Duodenal mucosa (tissue), 2 donors: ENCODE results near the gene PIGQ.

ENCODE experiments used
- H3K27ac ChIP-seq: one replicate; pipeline ENCODE4 v1.7.0; 2013; ENCODE audit warnings: low read depth, low read length
- H3K27me3 ChIP-seq, 2 donors: one replicate each; pipeline ENCODE4 v1.7.0; 2013; ENCODE audit warnings: low read length in 2 of 2, control low read depth in 1 of 2; ENCODE audit not compliant: insufficient read depth in 2 of 2, control insufficient read depth in 1 of 2
- H3K36me3 ChIP-seq, 2 donors: one replicate each; pipeline ENCODE4 v1.7.0; 2013; ENCODE audit warnings: low read length in 2 of 2, control low read depth in 1 of 2; ENCODE audit not compliant: insufficient read depth in 2 of 2, control insufficient read depth in 1 of 2
- H3K4me1 ChIP-seq, 2 donors: one replicate each; pipeline ENCODE4 v1.7.0; 2013; ENCODE audit warnings: low read length in 2 of 2, control low read depth in 1 of 2; ENCODE audit not compliant: insufficient read depth in 2 of 2, control insufficient read depth in 1 of 2
- H3K4me3 ChIP-seq, 2 donors: one replicate each; pipeline ENCODE4 v1.7.0; 2013; ENCODE audit warnings: low read length in 2 of 2, low read depth in 1 of 2
- H3K9ac ChIP-seq, 2 donors: one replicate each; pipeline ENCODE4 v1.7.0; 2013; ENCODE audit warnings: low read length in 2 of 2, low read depth in 1 of 2
- H3K9me3 ChIP-seq, 2 donors: one replicate each; pipeline ENCODE4 v1.7.0; 2013; ENCODE audit warnings: low read length in 2 of 2, control low read depth in 1 of 2; ENCODE audit not compliant: control insufficient read depth in 1 of 2

PIGQ gene

GRCh38 chr16:526181-527014 is 43.4 kb upstream of the PIGQ start:
- peaks cover 0 to 5% of the 10 kb centered on the region in 2 donors for H3K36me3 ChIP-seq
- no peaks in the 10 kb centered on the region for H3K9me3 ChIP-seq
- H3K9ac ChIP-seq: peak overlapping the region; percentile 69 to 87
- H3K4me3 ChIP-seq: peak overlapping the region; percentile 75 to 79
- H3K27ac ChIP-seq: peak overlapping the region; percentile 98
- peaks cover 41 to 51% of the 10 kb centered on the region in 2 donors for H3K4me1 ChIP-seq
- H3K27me3 ChIP-seq: no peaks in the 10 kb centered on the region

GRCh38 chr16:527015-527903 is 42.5 kb upstream of the PIGQ start, which contains the start of gene CAPN15:
CAPN15 (plus strand) TSS chr16:527712; CDS start chr16:546839, 19,127 bp downstream.
- peak within 1 kb of the TSS; percentile 87 to 94 for H3K9ac ChIP-seq
- H3K27me3 ChIP-seq: no peaks in the 10 kb centered on the region
- peak within 1 kb of the TSS; percentile 83 to 84 for H3K4me3 ChIP-seq
- no peaks in the 10 kb centered on the region for H3K9me3 ChIP-seq
- H3K36me3 ChIP-seq: peaks cover 0 to 5% of the 10 kb centered on the region in 2 donors
- peak within 1 kb of the TSS; percentile 98 for H3K27ac ChIP-seq
- peaks cover 41 to 51% of the 10 kb centered on the region in 2 donors for H3K4me1 ChIP-seq

- H3K4me3 ChIP-seq: peak overlapping the region; percentile 83 to 84
- no peaks in the 10 kb centered on the region for H3K27me3 ChIP-seq
- peaks cover 44 to 55% of the 10 kb centered on the region in 2 donors for H3K4me1 ChIP-seq
- H3K9ac ChIP-seq: peak overlapping the region; percentile 85 to 94
- H3K36me3 ChIP-seq: peaks cover 0 to 5% of the 10 kb centered on the region in 2 donors
- peak overlapping the region; percentile 88 for H3K27ac ChIP-seq
- no peaks in the 10 kb centered on the region for H3K9me3 ChIP-seq
Observed at GRCh38 chr16:528111-529011, 41.4 kb upstream of the PIGQ start.

GRCh38 chr16:529012-529575 is 40.7 kb upstream of the PIGQ start:
- peaks cover 0 to 5% of the 10 kb centered on the region in 2 donors for H3K36me3 ChIP-seq
- peaks cover 47 to 58% of the 10 kb centered on the region in 2 donors for H3K4me1 ChIP-seq
- H3K9me3 ChIP-seq: no peaks in the 10 kb centered on the region
- H3K4me3 ChIP-seq: peak overlapping the region; percentile 83 to 84
- H3K27ac ChIP-seq: peak overlapping the region; percentile 88
- no peaks in the 10 kb centered on the region for H3K27me3 ChIP-seq
- peak overlapping the region; percentile 85 to 94 for H3K9ac ChIP-seq

GRCh38 chr16:530111-530817 is 39.5 kb upstream of the PIGQ start:
- peaks cover 0 to 5% of the 10 kb centered on the region in 2 donors for H3K36me3 ChIP-seq
- H3K4me3 ChIP-seq: peak overlapping the region; percentile 83 to 84
- peak overlapping the region; percentile 88 for H3K27ac ChIP-seq
- no peaks in the 10 kb centered on the region for H3K9me3 ChIP-seq
- H3K4me1 ChIP-seq: peaks cover 47 to 63% of the 10 kb centered on the region in 2 donors
- peak overlapping the region; percentile 54 to 94 for H3K9ac ChIP-seq
- no peaks in the 10 kb centered on the region for H3K27me3 ChIP-seq

- peaks cover 35 to 51% of the 10 kb centered on the region in 2 donors for H3K4me1 ChIP-seq
Observed at GRCh38 chr16:531494-532125, 38.2 kb upstream of the PIGQ start.

GRCh38 chr16:533391-534123 is 36.2 kb upstream of the PIGQ start:
- Histone ChIP-seq H3K4me1 (peaks cover 34 to 46% of the 10 kb centered on the region in 2 donors), H3K27me3 (no peaks in the 10 kb centered on the region), H3K9ac (peak overlapping the region; percentile 60 to 78), H3K9me3 (no peaks in the 10 kb centered on the region), H3K4me3 (peak overlapping the region; percentile 60), H3K27ac (peak overlapping the region; percentile 87), H3K36me3 (peaks cover 13 to 24% of the 10 kb centered on the region in 2 donors)

More at GRCh38 chr16:531494-532125, 38.2 kb upstream of the PIGQ start:
- H3K9me3 ChIP-seq: no peaks in the 10 kb centered on the region
- H3K27me3 ChIP-seq: no peaks in the 10 kb centered on the region
- no peak overlapping the region for H3K4me3 ChIP-seq
- peaks cover 5 to 6% of the 10 kb centered on the region in 2 donors for H3K36me3 ChIP-seq
- H3K27ac ChIP-seq: no peak overlapping the region
- no peak overlapping the region for H3K9ac ChIP-seq

- Histone ChIP-seq H3K36me3 (peaks cover 13 to 24% of the 10 kb centered on the region in 2 donors), H3K27me3 (no peaks in the 10 kb centered on the region), H3K4me1 (peaks cover 30 to 40% of the 10 kb centered on the region in 2 donors), H3K27ac (peak overlapping the region; percentile 87), H3K9ac (peak overlapping the region; percentile 57 to 78), H3K4me3 (peak overlapping the region; percentile 60), H3K9me3 (no peaks in the 10 kb centered on the region)
Observed at GRCh38 chr16:534135-534534, 35.6 kb upstream of the PIGQ start.
